Ammon's horn (tissue), 1 donor: ENCODE measurements around the gene NUF2.
"Not testable (repeated sequence)": the region's sequence is repeated elsewhere in the genome, so short reads cannot be mapped to it uniquely, and the experiment has no call there.

ENCODE experiments used
- DNase-seq: peaks from one replicate; pipeline ENCODE4 v3.0.0-alpha.2; 2016; ENCODE audit warnings: low spot score

The NUF2 gene

DNA sequence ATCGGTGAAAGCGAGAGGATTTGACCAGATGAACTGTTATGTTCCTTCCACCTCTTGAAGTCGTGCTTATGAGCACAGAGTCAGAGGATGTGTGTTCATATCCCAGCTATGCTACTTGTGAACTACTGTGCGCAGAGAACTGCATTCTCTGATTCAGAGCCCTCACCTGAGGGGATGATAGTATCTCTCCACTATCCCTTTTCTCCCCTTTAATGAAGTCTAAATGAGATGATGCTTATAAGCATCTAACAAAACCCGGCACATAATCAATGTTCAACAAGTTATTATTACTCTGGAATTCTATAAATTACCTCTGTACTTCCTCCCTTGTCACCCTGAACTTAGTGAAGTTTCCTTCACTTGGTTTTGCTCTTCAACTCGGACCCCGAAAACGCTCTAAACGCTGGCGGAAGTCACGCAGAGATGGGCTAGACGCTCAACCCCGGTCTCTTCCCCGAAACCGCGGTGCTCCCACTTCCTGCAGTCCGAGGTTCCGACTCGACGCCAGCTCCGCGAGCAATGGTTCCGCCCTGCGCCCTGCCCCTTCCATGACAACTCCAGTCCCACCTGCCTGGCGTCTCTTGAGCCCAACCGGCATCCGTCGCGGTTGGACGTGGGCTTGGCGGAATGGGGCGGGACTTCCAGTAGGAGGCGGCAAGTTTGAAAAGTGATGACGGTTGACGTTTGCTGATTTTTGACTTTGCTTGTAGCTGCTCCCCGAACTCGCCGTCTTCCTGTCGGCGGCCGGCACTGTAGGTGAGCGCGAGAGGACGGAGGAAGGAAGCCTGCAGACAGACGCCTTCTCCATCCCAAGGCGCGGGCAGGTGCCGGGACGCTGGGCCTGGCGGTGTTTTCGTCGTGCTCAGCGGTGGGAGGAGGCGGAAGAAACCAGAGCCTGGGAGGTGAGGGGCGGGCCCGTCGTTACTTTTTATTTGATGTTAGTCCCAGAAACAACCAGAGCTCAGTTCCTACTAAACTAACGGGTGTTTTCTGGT is at the start of gene NUF2:
TSS of gene NUF2 (plus strand) at position 644 of the 995 bp plus-strand sequence. CDS start 4,098 bp downstream, outside the sequence.
- DNase-seq = peak; percentile 98

- no peak for DNase-seq
Observed at GRCh38 chr1:163273766-163274441, 47.9 kb upstream of the NUF2 start.

GRCh38 chr1:163275222-163275621 is 46.5 kb upstream of the NUF2 start:
- no peak for DNase-seq

- no peak for DNase-seq
Observed at GRCh38 chr1:163278602-163279001, 43.2 kb upstream of the NUF2 start.

DNA sequence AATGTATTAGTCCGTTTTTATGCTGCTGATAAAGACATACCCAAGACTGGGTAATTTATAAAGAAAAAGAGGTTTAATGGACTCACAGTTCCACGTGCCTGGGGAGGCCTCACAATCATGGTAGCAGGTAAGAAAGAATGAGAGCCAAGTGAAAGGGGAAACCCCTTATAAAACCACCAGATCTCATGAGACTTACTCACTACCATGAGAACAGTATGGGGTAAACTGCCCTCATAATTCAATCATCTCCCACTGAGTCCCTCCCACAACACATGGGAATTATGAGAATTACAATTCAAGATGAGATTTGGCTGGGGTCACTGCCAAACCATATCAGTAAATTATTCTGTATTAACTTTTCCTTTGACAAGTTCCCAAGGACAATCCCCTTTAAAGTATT is 36.9 kb upstream of the NUF2 start:
- not testable (repeated sequence) for DNase-seq

GRCh38 chr1:163290025-163290640 is 31.6 kb upstream of the NUF2 start:
- DNase-seq = no peak

GRCh38 chr1:163291461-163291860 is 30.3 kb upstream of the NUF2 start:
- no peak for DNase-seq

DNA sequence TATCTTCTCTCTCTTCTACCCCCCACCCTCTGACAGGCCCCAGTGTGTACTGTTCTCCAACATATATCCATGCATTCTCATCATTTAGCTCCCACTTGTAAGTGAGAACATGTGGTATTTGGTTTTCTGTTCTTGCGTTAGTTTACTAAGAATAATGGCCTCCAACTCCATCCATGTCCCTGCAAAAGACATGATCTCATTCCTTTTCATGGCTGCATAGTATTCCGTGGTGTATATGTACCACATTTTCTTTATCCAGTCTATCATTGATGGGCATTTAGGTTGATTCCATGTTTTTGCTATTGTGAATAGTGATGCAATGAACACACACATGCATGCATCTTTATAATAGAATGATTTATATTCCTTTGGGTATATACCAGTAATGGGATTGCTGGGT is 29.6 kb upstream of the NUF2 start:
- not testable (repeated sequence) for DNase-seq

- not testable (repeated sequence) for DNase-seq
Observed at GRCh38 chr1:163293497-163293896, 28.3 kb upstream of the NUF2 start.

- DNase-seq = no peak
Observed at GRCh38 chr1:163295949-163296348, 25.8 kb upstream of the NUF2 start.

DNA sequence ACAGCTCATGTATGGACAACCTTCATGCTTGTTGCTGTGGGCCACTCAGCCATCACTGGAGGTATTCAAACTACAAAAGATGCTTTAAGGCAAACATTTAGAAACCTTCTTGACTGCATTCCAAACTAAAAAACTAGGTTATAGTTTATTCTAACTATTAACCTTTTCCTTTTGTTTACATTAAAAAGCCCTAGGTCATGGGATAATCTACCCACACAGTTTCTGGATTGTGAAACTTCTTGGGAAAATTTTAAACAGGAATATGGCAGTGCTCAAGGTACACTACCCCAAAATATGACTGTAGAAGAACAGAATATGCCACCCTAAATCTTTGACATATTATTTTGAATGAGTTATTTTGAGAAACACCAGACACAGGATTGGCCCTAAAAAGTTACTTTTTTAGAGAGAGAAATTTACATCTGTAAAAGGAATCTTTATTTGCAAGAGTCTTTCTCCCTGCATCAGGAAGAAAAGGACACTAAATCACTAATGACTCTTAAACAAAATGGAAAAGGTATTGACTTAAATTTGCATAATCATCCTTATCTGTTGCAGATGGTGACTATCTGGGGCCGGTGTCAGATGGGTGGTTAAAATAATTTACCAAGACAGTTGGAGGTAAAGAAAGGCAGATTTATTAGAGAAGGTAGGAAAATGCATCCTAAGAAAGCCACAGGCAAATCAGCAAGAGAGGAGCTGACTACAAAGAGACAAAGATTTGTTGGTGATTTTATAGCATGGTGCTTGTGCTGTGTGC is 25.1 kb upstream of the NUF2 start:
- DNase-seq = no peak

- DNase-seq = no peak
Observed at GRCh38 chr1:163298365-163298764, 23.4 kb upstream of the NUF2 start.

- DNase-seq = no peak
Observed at GRCh38 chr1:163300568-163300967, 21.2 kb upstream of the NUF2 start.

GRCh38 chr1:163303561-163303960 is 18.2 kb upstream of the NUF2 start:
- DNase-seq = no peak

GRCh38 chr1:163305441-163305840 is 16.3 kb upstream of the NUF2 start:
- no peak for DNase-seq

DNA sequence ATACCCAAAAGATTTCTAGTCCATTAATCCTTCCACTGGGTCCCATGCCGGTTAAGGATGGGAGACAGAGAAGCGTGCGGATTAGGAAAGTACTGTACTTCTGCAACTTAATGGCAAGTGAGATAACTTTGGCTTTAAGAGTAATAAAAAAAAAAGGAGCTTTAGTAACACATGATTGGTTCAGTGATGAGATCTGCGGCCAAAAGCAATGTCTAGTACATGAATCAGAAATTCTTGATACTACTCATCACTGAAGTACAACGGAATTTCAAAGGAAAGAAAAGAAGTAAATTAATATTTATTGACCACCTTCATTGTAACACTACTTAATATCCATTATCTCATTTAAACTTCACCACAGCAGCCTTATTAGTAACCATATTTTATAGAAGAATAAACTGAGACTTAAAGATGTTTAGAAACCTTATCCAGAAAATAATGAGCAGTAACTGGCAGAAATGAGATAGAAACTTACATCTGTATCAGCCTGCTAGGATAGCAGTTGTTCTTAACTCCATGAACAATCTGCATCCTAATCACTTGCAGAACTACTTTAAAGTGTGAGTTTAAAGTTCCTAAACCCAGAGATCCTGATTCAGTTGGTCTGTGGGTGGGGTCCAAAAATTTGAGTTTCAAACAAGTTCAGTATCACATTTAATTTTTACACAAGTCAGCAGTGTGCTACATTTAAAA is 14.1 kb upstream of the NUF2 start:
- no peak for DNase-seq

DNA sequence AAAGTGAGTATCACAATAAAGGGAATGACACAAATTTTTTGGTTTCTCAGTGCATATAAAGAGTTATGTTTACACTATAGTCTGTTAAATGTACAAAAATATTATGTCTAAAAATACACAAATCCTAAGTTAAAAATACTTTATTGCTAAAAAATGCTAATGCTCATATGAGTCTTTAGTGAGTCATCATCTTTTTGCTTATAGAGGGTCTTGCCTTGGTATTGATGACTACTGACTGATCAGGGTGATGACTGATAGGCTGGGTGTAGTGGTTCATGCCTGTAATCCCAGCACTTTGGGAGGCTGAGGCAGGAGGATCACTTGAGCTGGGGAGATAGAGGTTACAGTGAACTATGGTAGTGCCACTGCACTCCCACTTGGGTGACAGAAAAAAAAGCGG is 12.9 kb upstream of the NUF2 start:
- no peak for DNase-seq

DNA sequence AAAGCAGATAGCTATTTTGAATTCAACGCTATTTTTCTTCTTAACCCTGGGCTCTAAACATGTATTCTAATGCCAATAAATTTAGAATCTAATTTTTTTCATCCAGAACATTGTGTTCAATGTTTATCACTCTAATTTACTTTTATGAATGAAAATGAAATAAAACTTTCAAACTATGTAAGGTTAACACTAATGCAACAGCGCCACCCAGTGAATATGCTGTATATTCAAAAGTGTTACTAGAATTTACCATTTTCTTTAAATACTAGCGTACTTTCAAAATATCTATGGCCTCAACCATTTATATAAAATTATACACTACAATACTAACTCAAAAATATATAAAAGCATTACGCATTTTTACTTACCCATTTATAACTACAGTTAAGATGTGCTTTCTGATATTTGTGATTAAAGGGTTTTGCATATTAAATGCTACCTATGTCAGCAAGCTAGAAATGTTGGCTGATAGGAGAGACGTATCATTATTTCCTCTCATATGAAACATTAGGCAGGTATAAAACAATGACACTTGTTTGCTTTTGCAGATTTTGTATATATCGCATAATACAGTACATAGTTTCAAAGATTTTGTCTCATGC is 5.9 kb upstream of the NUF2 start:
- peak; percentile 67 for DNase-seq

- DNase-seq = no peak
Observed at GRCh38 chr1:163320891-163321290, 863 bp upstream of the NUF2 start.

- DNase-seq = not testable (repeated sequence)
Observed at GRCh38 chr1:163323339-163323738, 1.6 kb downstream of the NUF2 start.

GRCh38 chr1:163331116-163331515 is 9.4 kb downstream of the NUF2 start:
- DNase-seq = no peak
